GM12872 (cell line): ENCODE data around the gene DHCR24.

Source experiments
- TF ChIP-seq, protein P1 (sequence below): IDR thresholded peaks from 3 replicates; pipeline ENCODE4 v1.5.1; 2011; ENCODE audit warnings: low read depth, mild to moderate bottlenecking, low read length, moderate library complexity; ENCODE audit not compliant: insufficient read depth

Gene DHCR24

DNA sequence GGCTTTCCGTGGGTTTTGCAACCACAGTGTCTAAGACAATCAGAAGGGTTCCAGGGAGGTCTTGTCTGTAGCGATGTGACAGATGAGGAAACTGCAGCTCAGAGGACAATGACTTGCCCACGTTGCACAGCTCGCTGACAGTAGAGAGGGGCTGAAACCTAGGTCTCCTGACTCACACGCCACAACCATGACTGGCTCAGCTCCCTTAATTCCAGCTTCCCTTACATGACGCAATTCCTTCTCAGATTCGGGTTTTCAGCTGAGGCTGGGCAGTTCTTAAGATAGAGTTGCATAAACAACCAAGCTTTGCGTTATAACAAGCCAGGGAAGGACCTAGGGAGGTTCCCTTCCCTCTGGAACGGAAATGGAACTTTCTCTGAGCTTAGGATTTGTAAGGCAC, 36.3 kb downstream of the DHCR24 start:
- TF ChIP-seq, protein P1, sequence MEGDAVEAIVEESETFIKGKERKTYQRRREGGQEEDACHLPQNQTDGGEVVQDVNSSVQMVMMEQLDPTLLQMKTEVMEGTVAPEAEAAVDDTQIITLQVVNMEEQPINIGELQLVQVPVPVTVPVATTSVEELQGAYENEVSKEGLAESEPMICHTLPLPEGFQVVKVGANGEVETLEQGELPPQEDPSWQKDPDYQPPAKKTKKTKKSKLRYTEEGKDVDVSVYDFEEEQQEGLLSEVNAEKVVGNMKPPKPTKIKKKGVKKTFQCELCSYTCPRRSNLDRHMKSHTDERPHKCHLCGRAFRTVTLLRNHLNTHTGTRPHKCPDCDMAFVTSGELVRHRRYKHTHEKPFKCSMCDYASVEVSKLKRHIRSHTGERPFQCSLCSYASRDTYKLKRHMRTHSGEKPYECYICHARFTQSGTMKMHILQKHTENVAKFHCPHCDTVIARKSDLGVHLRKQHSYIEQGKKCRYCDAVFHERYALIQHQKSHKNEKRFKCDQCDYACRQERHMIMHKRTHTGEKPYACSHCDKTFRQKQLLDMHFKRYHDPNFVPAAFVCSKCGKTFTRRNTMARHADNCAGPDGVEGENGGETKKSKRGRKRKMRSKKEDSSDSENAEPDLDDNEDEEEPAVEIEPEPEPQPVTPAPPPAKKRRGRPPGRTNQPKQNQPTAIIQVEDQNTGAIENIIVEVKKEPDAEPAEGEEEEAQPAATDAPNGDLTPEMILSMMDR = no peak

DNA sequence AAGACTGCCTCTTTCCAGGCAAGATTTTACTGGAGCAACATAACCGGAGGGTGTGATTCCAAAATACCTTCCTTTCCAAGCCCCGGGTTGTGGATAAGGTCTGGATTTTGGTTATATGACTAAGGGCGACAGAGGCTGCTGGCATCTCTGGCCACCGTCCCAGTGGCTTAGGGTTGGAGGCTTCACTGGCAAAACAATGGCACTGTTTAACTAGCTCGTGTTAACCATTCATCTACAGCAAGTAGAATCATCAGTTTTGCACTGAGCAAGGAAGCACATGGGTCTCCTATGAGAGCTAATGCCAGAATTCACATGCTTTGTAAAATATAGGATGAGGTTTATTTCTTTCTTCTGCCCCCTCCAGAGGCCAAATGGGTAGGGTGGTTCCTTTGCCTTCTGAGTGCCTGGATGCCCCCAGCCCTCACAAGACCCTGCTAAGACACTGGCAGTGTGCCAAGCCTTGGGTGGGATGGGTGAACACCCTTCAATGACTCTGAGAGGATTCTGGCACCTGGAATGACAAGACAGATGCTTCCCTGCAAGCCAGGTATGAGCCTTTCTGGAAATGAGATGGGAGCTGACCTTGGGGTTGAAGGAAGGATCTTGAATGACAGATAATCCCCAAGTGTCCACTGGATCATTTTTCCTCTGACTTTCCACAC, 36.8 kb downstream of the DHCR24 start:
- TF ChIP-seq, protein P1 = no peak

DNA sequence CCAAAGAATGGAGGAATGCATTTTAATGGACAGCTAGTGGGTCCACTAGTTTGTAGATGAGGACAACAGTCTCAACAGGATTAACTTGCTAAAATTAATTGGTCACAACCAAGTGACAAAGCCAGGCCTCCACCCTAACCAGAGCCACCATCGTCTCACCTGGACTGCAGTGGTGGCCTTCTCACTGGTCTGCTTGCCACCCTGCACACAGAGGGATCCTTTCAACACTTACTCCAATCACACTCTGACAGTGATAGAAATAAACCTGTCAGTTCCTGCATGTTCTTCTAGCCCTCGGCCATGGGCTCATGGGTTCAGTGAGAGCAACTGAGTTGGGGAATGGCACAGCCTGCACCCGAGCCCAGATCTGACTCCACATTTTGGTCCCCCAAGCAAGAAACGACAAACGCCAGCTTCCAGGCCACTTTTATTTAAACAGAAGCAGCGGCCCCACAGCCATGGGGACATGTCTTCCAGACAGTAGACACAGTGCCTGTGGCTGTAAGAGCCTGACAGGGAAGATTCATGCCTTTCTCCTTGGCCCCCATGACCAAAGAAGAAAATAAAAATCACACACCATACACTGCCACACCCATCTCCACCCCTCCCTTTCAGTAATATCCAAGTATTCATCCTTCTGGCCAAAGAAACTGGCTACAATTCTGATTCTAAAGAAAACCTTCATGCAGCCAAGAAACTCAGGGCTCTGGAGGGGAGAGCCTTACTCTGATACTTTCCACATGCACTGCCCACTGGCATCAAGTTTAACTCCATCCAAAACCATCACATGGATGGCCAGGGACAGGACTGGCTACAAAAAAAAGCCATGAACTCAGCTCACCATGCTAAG, 37.6 kb downstream of the DHCR24 start:
- TF ChIP-seq, protein P1 = no peak

DNA sequence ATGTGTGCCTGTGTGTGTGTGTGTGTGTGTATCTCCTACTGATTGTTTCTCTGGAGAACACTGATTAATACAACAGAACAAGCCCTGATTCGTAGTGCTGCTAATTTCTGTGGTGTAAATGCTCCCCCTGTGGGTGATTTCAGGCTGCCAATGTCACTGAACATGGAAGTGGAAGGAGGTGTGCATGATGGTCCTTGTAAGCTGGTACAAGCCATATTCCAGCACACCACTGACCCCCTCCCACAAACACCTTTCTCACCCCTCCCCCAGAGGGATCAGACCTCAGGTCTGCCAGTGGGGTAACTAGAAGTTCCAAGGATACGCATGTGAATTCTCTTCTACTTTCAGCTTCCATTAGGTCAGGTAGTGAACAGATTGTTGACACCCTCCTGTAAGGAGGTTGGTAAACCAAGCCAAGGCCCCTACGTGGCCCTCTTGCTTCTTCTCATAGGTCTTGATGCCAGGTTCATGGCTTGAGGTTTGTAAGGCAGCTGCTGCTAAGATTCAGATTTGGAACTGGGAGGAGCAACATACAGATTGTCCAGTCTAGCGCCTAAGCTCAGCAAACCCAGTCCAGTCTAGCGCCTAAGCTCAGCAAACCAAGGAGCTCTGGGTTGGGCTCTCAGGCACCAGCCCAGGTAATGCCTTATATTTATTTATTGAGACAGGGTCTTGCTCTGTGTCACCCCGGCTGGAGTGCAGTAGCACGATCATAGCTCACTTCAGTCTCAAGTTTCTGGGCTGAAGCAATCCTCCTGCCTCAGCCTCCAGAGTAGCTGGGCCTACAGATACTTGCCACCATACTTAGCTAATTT, 38.7 kb downstream of the DHCR24 start:
- TF ChIP-seq, protein P1 = no peak

DNA sequence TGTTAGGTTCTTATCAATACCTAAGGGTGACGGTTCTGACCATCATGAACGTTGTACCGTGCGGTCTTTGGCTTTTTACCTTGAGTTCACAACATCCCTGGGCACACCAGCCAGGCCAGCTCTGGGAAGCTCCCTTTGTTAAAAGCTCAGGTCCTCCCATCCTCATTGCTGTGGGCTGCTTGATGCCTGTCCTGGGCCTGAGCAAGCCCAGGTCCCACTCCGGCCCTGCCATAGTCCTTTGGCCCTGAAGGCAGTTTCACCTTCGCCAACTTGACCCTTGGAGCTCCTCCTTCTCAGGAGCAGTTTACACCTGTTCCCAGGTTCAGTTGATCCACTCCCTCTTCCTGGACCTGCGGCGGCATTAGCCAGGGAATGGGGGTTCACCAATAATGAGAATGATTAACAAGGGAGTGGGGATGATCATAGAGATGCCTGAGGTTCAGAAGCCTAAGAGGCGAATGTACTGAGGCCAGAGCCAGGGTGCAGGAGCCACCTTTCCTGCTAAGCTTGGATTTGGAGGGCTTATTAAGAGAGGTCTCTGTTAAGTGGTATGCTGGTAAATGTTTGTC, 40.2 kb downstream of the DHCR24 start:
- TF ChIP-seq, protein P1 = no peak

DNA sequence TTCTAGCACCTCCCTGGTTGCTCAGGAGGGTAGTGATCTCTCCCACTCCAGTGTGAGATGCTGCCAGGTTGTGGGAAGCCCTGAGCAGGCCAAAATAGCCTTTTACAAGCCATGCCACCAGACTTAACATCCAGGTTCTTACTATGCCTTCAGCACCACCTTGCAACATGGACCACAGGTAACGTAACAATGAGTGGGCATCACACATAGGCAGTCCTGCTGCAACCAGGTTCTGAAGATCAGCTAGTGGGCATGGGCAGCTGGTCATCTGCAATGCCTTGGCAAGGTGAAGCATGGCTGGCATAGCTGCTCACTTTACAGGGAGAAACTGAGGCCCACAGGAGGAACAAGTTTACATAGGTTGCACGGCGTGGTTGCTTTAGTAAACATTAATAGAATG, 40.7 kb downstream of the DHCR24 start:
- TF ChIP-seq, protein P1 = no peak

DNA sequence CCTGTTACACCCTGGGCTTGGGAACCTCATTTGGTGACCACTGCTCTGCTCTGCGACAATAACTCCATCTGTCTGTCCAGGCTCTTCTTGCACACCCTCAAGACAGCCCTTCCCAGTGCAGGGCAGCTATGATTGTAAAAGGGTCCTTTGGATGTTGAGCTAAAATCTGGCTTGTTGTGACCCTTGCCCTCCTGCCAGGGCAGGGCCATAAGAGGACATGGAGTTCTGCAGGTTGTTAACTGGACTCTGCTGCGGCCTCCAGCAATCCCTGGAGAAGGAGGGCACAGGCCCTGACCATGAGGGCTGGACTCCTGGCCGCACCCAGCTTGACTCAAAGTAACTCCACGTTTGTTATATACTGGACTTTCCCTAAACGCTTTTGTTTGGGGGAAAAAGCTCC, 41.2 kb downstream of the DHCR24 start:
- TF ChIP-seq, protein P1 = no peak
